H4 (cell line): Measurements from ENCODE around the gene FGF2. TPM values are rescaled to one million over a fixed set of nuclear protein-coding genes. Genes with fewer than 3 reads are reported as not detected.
A peak's percentile ranks its signal among the peaks of the same experiment; 100 is the strongest.
"Not testable (repeated sequence)": the region's sequence is repeated elsewhere in the genome, so short reads cannot be mapped to it uniquely, and the experiment has no call there.

Experiments used
- DNase-seq: peaks from one replicate; pipeline ENCODE4 v3.0.0-alpha.2; 2015; ENCODE audit warnings: low spot score
- total RNA-seq: library from RNA; depleted of rRNA; stranded (reverse); fragments of >200 nt; shearing (Covaris generic); gene quantifications from 2 replicates; pipeline ENCODE4 v1.2.3, GENCODE V29; 2014; rRNA removed

FGF2 gene
- total RNA-seq = 3.1 and 4.9 TPM in 2 replicates

GRCh38 chr4:122826553-122827257 lies at the start of gene FGF2:
Gene FGF2 (plus strand): TSS chr4:122826831. CDS start chr4:122827175, 344 bp downstream.
- DNase-seq = no peak

GRCh38 chr4:122776916-122777315 lies 49.7 kb upstream of the FGF2 start:
- DNase-seq = no peak

- DNase-seq = no peak
These were observed 48.6 kb upstream of the FGF2 start for GRCh38 chr4:122777846-122778673.

- DNase-seq = no peak
These were observed 45.1 kb upstream of the FGF2 start for GRCh38 chr4:122781486-122781885.

GRCh38 chr4:122783301-122784215 lies 43.1 kb upstream of the FGF2 start:
- DNase-seq = peak; percentile 66

GRCh38 chr4:122784261-122784660 lies 42.4 kb upstream of the FGF2 start:
- no peak for DNase-seq

GRCh38 chr4:122785099-122785498 lies 41.5 kb upstream of the FGF2 start:
- DNase-seq = no peak

GRCh38 chr4:122786296-122786695 lies 40.3 kb upstream of the FGF2 start:
- DNase-seq = not testable (repeated sequence)

GRCh38 chr4:122786920-122787319 lies 39.7 kb upstream of the FGF2 start:
- DNase-seq = not testable (repeated sequence)

GRCh38 chr4:122787940-122788339 lies 38.7 kb upstream of the FGF2 start:
- no peak for DNase-seq

- DNase-seq = no peak
These were observed 37.7 kb upstream of the FGF2 start for GRCh38 chr4:122788935-122789334.

- no peak for DNase-seq
These were observed 32.8 kb upstream of the FGF2 start for GRCh38 chr4:122793811-122794210.

GRCh38 chr4:122796801-122797404 lies 29.7 kb upstream of the FGF2 start:
- DNase-seq = no peak

- no peak for DNase-seq
These were observed 29.1 kb upstream of the FGF2 start for GRCh38 chr4:122797405-122798094.

- DNase-seq = peak; percentile 91
These were observed 28.5 kb upstream of the FGF2 start for GRCh38 chr4:122798101-122798500.

GRCh38 chr4:122798917-122799316 lies 27.7 kb upstream of the FGF2 start:
- DNase-seq = no peak

GRCh38 chr4:122803788-122804208 lies 22.8 kb upstream of the FGF2 start:
- DNase-seq = no peak

- DNase-seq = no peak
These were observed 19.5 kb upstream of the FGF2 start for GRCh38 chr4:122806981-122807679.

- DNase-seq = no peak
These were observed 16.0 kb upstream of the FGF2 start for GRCh38 chr4:122810669-122811068.

- not testable (repeated sequence) for DNase-seq
These were observed 14.8 kb upstream of the FGF2 start for GRCh38 chr4:122811781-122812180.
